ENCODE data around the gene ID3.

Gene ID3

DNA sequence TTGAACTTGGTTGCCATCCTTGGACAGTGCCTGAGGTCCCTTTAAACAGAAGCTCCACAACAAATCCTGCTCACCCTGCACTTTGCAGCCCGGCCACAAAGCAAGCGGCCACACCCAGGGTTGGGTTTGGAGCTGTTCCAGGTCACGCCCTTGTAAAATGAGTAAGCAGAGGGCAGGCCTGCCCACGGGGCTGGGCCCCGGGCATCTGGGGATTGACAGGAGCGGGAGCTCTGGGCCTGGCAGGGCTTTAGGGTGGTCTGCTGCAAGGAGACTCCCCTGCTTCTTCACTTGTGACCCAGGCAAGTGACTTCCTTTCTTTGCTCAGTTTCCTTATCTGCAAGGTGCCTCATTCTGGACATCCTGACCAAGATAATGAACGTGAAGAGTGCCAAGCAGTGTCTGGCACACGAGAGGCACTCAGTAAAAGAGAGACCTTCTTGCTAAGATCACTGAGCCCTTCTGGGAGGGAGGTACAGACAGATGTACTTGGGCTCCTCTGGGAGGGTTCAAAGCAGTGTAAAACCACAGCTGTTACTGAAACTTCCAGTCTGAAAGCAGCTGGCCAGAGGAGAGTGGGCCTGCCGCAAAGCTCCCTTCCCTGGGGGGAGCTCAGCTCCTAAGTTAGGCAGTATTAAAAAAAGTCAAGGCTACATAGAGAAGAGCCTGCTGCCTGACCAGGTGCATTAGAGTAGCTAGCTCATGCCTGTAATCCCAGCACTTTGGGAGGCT, 30.9 kb downstream of the ID3 start:
- in situ Hi-C loops (cut with MboI; ENCODE audit: low sequenced_read_pairs): no loop called here

DNA sequence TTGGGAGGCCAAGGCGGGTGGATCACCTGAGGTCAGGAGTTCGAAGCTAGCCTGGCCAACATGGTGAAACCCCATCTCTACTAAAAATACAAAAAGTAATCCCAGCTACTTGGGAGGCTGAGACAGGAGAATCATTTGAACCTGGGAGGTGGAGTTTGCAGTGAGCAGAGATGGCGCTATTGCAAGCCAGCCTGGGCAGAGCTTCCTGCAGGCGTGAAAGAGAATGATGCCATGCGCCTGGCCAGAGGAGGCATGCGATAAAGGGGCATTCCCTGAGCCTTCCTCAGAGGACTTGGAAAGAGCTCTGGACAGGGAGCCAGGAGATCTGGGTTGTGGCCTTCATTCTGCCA, 31.4 kb downstream of the ID3 start:
- in situ Hi-C loops (cut with MboI; ENCODE audit: low sequenced_read_pairs): no loop called here

DNA sequence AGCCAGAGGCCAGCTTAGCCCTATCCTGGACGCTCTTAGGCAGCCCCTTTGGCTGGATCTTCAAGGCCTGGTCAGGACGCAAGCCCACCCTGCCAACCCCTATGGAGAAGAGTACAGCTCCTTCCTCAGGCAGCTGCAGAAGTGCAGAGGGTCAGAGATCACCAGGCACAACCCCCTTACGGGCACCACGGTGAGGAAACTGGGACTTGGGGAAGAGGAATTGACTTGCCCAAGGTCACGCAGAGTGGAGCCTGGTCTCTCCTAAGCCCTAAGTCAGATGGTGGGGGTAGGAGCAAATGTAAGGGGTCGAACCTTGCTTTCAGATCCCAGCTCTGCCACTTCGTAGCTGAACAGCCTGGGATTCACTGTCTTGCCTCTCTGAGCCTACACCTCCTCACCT, 31.9 kb downstream of the ID3 start:
- in situ Hi-C loops (cut with MboI; ENCODE audit: low sequenced_read_pairs): no loop called here

DNA sequence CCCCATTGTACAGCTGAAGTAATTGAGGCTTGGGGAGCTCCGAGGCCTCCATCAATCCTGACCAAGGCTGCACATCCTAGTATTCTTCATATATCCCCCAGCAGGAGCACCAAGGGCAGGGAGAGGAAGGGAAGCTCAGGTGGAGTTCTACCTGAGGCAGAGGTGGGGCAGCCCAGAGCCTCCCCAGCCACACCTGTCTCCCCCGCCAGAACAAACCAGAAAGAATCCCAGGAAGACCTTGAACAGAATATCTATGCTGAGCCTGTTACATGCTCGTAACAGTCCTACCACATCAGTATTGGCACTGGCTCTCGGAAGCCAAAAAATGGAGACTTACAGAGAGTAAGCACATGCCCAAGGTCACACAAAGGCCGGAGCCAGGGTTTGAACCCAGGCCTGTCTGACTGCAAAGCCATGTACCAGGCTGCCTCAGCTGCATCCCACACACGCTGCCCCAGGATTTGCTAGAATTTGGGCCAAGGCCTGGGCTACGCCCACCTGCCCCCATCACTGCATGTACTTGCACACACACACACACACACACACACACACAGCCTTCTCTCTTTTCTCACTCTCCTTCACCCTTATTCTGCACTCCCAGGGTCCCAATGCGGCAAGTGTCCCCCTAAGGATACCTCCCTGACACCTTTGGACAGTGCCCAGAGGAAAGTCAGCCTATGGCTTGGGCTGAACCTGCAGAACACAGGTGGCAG, 32.8 kb downstream of the ID3 start:
- in situ Hi-C loops (cut with MboI; ENCODE audit: low sequenced_read_pairs): no loop called here

DNA sequence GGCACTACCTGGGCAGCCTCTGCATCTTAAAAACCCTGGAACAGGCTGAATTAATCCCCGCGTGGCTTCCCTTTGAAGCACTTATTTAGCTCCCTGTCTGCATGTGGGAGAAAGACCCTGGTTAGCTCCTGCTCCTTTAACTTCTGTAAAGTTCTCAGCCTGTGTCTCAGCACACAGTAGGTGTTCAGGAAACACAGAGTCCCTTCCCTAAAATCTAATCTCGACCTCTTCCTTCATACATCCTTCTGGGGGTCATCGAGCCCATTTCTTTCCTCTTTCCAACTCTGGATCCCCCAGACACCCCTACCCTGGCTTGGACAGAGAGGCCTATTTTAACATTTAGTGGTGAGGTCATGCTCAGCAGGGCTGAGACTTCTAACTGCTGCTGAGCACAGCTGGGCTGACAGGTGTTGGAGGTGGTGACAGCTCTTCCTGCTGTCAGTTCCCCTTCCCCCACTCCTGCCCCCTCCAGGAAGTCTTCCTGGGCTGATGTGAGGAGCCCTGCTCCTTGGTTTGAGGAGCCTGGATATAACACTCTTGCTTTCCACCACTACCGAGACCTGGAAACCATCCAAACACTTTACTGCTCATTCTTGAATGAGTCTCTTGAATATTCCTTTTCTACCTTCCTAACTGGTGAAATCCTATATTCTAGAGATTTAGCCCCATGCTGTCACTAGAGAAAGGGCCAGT, 33.6 kb downstream of the ID3 start:
- in situ Hi-C loops (cut with MboI; ENCODE audit: low sequenced_read_pairs): no loop called here

DNA sequence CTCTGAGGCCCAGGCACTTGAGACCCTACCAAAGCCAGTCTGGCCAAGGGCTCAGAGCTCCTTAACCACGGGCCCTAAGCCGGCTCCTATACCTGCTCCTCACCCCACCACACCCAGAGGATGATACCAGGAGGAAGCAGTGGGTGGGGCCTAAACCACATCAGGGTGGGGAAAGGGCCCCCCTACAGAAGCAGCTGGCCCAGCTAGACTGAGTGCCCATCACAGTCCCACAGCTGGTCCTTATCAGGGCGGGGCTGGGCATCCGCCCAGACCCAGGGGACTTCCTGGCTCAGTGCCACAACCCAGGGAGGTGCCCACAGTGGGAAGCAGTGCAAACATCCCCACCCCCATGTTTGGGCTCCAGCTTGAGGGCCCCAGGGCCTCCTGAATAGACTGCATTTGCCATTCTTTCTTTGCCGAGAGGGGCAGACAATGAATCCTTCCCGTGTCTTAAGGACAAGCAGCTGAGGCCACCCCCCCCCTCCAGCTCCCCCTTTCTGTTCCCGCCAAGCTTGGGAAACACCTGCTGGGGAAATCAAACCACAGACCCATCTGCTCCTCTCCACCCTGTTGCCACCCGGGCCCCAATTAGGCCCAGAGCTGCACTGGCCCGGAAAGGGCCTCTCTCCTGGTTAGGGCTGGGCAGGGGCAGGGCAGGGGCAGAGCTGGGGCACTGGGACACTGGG, 34.4 kb downstream of the ID3 start:
- in situ Hi-C loops (cut with MboI; ENCODE audit: low sequenced_read_pairs): no loop called here

DNA sequence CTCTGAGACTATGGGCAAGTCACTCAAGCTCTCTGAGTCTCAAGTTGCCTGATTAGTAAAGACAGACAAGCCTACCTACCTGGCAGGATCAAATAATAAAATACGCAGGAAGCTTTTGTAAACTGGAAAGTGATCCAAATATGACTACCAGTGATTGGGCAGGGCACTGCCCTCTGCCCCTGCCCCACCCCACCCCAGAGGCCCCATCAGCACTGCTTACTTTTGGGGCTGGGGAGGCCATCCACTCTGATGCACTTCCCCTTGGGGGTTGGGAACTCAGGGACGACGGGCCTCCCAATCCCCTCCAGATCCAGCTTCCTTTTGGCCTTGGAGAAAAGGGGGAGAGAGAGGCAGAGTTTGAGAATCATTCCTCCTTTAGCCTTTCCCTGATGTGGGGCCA, 35.1 kb downstream of the ID3 start:
- in situ Hi-C loops (cut with MboI; ENCODE audit: low sequenced_read_pairs): no loop called here

DNA sequence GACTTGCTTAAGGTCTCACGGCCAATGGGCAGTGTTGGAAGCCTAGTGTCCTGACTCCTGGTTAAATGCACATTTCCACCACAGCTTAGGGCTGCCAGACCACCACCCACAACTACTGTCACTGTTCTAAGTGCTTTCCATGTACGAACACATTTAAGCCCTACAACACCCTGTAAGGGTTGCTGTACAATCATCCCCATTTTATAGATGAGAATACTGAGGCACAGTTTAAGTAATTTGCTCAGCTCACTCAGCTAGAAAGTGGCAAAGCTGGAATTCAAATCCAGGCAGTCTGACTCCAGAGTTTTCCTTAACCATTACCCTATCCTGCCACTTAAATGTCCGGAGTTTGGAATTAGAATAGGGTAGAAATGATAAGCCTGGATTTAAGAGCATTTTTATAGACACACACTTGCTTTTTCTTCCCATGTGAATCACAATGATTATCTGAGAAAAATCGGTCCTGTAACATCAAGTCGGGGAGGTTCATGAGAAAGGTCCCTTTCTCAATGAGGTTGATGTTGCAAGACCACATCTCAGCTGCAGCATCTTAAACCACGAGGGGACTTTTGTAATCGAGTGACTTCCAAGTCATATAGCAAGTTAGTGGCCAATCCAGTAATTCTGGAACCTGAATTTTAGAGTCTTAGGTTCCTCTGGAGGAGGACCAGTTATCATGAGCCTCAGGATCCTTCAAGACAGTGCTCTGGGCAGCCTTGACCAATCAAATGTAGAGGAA, 36.9 kb downstream of the ID3 start:
- in situ Hi-C loops (cut with MboI; ENCODE audit: low sequenced_read_pairs): no loop called here

DNA sequence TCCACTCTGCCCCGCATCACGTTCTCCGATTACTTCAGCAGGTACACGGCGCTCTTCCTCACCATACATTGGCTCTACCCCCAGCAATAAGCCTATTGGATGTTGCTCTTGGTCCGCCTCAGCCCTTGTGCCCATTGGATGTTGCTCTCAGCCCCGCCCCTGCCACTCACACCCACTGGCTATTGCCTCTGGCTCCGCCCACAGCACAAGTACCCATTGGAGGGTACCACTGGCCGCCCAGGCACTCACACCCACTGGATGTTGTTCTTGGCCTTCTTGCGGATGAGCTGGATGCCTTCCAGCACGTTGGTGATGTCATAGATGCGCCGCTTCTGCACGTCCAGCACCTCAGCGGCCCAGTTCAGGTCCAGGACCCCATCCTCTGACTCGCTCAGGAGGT, 37.7 kb downstream of the ID3 start:
- in situ Hi-C loops (cut with MboI; ENCODE audit: low sequenced_read_pairs): no loop called here

DNA sequence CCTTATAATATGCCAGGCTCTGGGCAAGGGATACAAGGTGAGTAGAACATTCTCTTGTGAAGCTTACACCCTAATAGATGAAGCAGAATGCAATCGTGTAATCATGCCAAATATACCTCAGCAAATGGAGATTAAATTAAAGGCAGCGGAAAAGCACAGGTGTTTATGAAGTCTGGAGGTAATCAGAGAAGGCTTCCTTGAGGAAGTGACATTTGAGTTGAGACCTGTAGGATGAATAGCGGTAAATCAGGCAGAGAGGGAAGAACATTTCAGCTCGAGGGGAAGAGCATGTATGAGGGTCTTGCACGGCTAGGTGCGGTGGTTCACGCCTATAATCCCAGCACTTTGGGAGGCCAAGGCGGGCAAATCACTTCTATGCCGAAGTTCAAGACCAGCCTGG, 41.7 kb downstream of the ID3 start:
- in situ Hi-C loops (cut with MboI; ENCODE audit: low sequenced_read_pairs): no loop called here

DNA sequence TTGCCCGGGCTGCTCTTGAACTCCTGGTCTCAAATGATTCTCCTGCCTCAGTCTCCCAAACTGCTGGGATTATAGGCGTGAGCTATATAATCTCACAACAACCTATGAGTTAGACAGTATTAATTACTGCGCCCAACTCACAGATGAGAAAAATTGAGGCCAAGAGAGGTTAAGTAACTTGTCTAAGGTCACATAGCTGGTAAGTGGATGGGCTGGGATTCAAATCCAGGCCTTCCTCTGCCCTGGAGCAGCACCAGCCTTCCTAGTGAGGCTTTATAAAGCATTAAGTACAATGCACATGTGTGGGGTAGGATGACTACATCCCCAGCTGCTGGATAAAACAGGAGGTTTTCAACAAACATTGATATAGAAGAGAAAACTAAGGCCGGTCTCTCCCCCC, 43.4 kb downstream of the ID3 start:
- in situ Hi-C loops (cut with MboI; ENCODE audit: low sequenced_read_pairs): no loop called here

DNA sequence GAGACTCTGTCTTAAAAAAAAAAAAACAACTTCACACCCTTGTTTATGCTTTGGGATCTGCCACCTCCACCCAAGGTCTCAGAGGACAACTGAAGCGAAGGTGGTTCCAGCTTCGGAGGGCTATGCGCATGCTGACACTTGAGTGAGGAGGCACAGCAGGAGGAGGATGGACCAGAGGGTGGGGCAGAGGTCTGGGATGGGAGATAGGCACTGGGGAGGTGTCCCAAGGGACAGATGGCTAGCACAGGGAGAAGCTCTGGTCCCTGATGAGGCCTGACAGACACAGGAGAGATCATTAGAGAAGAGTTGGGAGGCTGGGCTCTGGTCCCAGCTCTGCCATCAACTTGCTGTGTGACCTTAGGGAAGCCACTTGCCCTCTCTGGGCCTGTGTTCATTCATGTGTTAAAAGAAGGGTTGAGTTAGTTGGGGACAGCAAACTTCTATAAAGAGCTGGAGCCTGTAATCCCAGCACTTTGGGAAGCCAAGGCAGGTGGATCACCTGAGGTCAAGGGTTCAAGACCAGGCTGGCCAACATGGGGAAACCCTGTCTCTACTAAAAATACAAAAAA, 45.1 kb downstream of the ID3 start:
- in situ Hi-C loops (cut with MboI; ENCODE audit: low sequenced_read_pairs): no loop called here

DNA sequence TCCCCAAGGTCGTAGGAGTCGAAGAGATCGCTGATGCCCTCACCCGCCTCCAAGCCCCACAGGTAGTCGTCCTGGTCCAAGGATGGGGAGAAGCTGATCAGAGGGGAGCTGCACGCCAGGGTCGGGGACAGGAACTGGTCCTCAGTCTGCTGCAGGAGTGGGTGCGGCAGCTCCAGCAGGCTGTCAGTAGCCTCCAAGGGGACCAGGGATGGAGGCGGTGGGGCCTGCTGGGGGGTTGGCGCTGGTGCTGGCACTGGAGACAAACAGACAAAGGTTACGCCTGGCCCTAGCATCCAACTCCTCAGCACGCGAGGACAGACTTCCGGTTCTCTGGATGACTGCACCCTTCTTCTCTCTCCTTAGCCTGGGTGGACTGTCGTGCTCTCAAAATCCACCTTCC, 49.4 kb downstream of the ID3 start:
- in situ Hi-C loops (cut with MboI; ENCODE audit: low sequenced_read_pairs): no loop called here

All from HL-60/S4 treated with phorbol 12-myristate 13-acetate at 8.2 ng/mL for 4 days and 3 days (cell line).